Retina (tissue), 1 donor: ENCODE results near the gene FXYD4.
"Not testable (repeated sequence)": the region's sequence is repeated elsewhere in the genome, so short reads cannot be mapped to it uniquely, and the experiment has no call there.

Experiments used
- DNase-seq: peaks from one replicate; pipeline ENCODE4 v3.0.0-alpha.2; 2016

FXYD4 gene

DNA sequence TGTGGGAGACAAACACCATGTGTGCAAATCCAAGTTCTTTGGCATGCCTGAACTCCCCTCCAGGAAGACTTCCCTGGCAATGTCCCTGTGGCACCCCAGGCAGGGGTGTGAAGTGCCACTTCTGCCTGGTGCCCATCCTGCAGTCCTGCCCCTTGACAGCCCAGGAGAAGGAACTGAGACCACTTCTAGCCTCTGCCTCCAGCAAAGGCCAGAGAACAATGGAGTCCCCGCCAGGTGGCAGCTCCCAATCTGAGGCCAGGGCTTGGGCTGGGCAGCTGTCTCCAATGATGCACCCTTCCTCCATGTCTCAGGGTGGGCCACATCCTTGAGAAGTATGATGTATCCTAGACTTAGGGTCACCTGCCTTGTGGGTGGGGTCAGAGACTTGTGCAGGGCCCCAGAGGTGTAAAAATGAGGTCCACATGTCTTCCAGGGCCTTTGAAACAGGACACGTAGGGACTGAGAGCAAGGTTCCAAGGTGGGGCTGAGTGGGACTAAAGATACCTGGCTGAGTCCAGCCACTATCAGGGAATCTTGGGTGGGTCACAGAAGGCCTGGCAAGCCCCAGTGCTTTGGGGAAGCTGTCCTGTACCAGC lies 5.5 kb downstream of the FXYD4 start:
- DNase-seq, result no peak

DNA sequence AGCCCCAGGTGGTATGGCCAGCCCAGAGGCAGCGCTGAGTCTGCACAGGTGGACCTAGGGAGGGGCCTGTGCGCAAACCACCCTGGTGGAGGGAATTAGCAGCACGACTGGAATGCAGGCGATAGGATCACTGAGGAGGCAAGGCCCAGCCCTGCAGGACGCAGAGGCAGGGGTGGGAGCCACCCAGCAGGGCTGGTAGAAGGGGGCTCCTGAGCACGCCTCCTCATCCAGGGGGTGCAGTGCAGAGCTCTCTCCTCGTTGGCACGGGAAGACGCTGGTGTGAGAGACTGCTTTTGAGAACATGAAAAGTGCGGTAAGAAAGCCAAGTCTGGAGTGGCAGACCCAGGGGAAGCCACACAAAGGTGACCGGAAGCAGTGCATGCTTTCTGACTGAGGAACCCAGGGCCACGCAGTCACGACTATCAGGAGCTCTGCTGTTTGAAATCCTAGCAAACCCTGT lies 6.0 kb downstream of the FXYD4 start:
- DNase-seq, result no peak

DNA sequence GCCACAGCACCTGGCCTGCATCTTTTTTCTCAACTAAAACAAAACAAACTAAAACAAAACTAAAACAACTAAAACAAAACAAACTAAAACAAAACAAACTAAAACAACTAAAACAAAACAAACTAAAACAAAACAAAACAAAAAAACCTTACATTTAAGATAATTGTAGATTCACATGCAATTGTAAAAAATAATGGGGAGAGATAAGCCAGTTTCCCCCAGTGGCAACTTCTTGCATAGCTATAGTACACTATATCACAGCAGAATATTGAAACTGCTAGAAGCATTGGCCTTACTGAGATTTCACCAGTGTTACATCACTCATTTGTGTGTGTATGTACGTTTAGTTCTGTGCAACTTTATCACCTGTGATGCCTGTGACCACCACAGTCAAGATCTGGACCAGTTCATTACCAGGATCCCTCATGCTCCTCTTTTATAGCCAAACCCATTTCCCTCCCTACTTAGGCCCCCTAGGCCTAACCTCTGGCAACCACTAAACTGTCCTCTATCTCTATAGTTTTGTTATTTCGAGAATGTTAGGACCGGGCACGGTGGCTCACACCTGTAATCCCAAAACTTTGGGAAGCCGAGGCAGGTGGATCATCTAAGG lies 9.3 kb downstream of the FXYD4 start:
- DNase-seq, result no peak

DNA sequence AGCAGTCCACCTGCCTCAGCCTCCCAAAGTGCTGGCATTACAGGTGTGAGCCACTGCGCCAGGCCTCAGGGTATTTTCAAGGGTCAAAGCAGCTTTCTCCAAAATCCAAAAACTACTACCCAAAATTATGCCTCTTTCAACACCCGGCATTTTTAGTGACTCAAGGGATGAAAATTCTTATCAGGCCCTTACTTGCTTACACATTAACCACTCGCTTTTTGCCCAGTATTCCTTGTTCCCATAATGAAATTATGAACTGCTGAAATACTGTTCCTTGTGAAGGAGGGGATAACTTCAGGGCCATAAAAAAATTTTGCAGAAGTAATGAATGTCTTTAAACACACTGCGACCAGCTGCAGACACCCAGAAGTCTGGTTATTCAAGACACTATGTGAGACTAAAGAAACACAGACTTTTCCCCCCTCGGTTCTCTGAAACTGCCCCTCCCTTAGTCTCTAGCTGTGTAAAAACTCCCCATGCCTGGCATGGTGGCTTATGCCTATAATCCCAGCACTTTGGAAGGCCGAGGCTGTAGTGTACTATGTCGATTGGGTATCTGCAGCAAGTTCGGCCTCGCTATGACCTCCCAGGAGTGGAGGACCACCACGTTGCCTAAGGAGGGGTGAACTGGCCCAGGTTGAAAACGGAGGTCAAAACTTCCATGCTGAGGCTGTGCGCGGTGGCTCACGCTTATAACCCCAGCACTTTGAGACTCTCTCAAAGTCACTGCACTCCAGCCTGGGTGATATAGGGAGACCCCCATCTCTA lies 12.0 kb downstream of the FXYD4 start:
- no peak for DNase-seq

DNA sequence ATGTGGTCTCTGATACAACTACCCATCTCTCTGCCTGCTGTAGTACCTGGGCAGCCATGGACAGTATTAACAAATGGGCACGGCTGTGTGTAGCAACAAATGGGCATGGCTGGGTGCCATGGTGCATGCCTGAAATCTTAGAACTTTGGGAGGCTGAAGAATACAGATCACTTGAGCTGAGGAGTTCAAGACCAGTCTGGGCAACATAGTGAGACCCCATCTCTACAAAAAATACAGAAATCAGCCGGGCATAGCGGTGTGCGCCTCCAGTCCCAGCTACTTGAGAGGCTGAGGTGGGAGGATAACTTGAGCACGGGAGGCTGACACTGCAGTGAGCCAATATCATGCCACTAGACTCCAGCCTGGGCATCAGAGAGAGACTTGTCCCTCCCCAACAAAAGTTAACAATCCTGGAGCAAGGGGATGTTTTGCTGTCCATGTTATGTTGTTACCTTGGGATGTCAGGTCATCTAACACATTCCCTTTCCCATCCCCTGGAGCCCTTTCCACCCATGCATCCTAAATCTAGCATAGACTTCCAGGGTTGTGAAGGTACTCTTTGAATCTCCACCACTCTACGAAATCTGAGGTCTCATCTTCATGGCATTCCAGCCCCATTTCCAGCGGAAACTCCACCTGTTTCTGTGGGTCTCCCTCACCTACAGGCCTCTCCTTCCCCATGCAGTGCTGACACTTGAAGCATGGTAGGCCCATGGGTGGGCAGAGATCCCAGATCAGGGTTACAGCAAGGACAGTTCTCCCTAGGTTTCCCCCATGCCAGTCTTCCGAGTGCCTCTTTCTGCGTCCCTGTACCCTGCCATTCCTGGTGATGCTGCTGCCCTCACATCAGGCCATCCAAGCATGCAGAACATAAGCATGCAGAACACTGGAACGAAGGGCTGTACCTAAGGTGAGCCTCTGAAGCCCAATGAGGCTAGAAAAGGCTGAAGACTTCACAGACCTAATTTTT lies 13.1 kb downstream of the FXYD4 start:
- no peak for DNase-seq

DNA sequence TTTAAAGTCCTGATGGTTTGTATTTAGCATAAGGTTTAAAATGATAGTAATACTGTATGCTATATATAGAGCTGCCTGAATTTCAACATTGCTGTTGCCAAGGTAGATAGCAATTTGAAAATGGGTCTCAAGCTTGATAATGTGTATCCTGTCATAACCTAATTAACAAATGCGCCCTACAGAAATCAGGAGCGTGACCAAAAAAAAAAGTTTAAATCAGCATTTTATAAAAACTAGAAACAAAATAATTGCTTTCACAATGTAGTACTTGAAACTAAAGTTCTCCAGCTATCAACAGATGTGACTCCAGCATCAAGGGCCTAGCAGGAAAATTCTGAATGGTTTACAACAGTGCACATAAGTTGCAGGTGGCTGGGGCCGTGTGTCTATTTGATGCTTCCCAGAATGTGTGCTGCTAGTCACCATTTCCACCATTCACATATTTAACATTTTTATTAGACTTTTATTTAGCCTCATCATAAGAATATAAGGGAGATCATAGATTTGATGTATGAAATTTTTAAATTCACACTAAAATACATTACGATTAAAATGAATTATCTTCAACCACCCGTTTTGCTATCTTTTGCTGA lies 14.1 kb downstream of the FXYD4 start:
- no peak for DNase-seq

DNA sequence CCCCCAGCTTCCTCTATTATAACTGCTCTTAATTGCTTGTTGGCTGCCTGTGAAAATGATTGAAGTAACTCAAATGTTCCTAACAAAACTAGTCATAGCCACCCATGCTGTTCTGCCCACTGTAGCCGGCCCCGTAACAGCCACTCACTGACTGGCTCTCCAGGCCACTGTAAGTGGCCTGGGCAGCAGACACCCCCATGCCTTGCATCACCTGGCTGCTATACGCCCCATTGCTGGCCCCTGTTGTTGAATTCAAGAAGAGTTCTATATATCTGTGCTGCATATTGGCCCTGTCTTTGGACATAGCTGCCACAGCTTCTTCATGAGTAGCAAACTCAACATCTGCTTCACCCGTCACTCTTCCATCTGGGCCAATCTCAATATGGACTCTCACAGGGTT lies 15.1 kb downstream of the FXYD4 start:
- no peak for DNase-seq

DNA sequence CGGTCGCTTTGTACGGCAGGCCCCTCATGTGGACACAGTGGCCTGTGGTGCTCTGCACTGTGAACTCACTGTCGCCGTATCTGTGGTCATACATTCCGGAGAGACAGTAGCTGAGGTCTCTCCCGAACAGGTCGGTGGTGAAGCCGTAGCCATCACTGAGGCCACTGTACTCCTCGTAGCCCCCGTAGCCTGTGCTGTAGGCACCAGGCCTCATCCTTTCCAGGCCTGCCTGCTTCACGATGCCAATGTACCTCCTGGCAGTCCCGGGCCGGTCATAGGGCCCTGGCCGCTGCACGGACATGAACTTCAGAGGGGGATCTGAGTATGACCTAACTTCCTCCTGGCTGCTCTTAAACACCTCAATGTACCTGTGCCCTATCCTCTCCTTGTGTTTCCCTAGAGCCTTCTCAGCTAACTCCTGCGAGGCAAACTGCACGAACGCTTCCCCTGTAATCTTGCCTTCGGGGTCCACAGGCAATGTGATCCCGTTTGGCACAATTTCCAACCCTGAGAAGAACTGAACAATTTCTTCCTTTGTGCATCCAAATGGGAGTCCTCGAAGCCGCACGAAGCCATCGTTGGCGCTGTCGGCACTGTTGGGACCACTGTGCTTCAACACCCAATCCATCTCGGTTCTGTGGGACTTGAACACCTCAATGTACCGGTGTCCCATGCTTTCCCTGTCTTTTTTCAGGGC lies 15.7 kb downstream of the FXYD4 start:
- DNase-seq, result no peak

DNA sequence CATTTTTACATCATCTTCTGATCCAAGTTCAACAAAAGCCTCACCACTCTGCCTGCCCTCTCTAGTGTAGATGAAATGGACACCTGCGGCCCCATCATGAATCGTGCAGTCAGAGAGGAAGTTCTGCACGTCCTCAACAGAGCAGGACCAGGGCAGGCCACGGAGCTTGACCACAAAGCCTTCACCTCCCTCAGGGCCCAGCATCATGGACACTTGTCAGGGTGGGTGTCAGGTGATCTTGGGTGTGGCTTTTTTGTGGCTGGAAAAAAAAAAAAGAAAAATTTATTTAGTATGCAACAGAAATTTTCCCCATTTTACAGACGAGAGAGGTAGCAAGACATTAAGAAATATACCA lies 16.2 kb downstream of the FXYD4 start:
- DNase-seq, result no peak

DNA sequence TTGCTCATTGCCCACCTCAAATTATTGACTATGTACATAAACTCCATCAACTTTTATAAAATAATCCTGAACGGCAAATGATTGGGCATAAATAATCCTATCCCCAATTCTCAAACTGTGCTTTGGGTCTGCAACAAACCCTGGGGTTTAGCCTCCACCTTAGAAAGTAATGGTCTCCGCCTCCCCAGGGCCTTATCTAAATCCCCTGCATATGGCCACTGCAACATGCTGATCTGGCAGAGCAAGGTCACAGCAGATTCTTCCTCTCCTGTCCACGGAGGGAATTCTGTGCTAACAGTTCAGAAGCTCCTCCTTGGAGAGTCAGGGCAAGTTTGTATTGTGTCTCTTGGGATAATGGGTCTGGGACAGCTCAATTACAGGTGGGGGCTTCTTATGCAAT lies 18.4 kb downstream of the FXYD4 start:
- DNase-seq, result no peak

DNA sequence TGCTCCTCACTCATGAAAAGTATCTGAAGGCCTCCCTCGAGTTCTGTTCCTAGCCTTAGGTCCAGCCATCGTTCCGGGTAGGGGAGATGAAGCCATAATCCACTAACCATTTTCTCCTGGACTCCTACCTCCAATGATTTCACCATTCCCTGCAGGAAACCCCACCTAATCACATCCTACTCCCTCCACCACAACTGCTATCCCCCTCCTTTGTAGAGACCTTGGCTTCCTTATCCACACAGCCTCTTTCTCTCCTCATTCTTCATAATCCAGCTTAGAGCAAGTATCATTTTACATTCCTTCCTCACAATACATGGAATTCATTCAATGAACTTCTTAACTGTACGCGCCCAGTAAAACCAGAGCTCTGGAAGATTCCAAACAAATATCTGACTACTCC lies 18.9 kb downstream of the FXYD4 start:
- no peak for DNase-seq

DNA sequence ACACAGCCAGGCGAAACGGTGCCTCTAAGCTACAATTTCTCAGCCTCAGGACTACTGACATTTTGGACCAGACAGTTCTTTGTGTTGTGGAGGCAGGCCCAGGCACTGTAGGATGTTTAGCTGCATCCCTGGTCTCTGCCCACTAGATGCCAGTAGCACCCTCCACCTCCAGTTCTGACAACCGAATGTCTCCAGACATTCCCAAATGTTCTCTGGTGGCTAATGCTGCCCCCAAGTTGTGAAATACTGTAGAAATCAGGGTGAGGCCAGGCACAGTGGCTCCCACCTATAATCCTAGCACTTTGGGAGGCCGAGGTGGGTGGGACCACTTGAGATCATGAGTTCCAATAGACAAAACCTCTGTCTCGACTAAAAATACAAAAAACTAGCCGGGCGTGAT lies 19.3 kb downstream of the FXYD4 start:
- no peak for DNase-seq

DNA sequence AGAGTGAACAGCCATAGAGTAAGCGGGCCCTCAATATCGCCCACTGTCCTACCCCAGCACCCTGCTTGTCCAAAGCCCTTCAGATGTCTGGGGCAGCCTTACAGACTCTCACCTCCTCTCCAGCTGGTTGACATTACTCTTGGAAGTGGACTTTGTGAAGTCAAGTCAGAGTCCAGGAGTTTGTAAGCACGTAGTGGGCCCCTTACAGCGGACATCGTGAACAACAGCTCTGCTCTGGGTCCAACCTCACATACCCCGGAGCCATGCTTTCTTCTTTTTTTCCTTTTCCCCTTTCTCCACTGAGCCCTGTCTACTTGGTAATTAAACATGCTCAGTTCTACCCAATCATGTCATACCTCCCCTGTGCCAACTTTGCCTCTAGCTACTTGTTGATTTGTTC lies 20.1 kb downstream of the FXYD4 start:
- DNase-seq, result no peak

DNA sequence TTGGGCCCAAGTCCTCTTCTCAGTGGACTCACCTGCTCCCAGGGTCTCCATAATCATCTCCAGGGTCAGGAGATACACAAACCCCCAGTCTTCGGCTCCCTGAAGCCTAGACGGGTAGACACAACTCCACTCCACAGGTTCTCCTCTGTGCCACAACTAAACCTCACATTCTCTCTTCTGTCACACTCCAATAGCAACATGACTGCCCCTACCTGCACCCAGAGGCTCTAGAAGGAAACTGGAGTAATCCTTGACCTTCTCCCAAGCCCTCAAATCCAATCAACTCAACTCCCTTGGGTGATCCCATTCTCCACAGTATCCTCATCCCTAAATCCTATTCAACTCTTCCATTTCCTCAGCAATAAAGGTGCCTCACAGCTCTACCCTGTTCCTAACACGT lies 21.3 kb downstream of the FXYD4 start:
- DNase-seq, result no peak

DNA sequence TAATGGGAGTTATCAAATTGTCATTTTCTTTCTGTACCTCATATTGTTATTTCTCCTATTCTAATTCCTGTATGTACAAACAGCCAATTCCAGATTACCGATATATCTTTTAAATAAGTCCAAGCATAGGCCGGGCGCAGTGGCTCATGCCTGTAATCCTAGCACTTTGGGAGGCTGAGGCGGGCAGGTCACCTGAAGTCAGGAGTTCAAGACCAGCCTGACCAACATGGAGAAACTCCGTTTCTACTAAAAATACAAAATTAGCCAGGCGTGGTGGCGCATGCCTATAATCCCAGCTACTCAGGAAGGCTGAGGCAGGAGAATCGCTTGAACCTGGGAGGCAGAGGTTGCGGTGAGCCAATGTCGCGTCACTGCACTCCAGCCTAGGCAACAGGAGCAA lies 21.8 kb downstream of the FXYD4 start:
- DNase-seq, result not testable (repeated sequence)

DNA sequence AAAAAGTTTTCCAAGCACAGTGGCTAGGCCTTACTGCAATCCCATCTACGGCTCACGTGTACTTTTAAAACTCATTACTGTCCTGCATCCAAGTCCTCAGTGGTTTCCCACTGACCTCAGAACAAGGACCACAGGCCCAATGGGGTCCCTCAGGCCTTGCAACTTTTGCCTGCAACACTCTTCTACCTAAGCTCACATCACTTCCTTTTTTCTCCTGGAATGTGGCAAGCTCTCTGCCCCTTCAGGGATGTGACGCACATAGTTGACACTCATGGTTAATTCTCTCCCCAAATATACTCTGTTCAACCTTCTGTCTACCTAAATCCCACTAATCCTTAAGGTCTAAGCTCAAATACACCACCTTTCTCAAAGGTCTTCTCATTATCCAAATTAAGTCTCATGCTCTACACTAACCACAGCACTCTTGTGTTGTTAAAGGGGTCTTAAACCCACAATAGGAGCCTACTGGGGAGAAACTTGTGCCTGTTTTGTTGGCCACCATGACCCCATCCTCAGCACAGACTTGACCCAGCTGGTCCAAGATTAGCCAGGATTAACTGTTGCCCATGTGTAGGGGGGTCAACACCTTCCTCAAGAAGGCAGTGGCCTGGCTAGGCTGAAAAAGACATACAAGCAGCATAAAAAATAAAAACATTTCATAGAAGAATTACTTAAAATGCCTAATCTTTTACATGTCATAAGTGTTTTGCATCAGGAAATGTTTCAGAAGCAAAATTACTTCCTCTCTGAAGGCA lies 22.3 kb downstream of the FXYD4 start:
- no peak for DNase-seq

DNA sequence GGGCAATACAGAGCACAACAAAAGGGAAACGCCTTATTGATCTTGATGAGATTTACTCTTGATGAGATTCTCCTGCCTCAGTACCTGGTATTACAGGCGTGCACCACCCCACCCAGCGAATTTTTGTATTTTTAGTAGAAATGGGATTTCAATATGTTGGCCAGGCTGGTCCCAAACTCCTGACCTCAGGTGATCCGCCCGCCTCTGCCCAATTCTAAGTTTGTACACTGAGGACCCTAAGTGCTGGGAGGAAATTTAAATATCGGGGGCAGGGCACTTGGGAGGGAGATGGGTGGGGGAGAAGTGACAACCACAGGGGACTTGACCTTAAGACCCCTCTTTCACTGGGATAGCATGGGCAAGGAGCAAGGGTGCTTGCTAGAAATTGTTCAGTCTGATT lies 23.4 kb downstream of the FXYD4 start:
- no peak for DNase-seq

DNA sequence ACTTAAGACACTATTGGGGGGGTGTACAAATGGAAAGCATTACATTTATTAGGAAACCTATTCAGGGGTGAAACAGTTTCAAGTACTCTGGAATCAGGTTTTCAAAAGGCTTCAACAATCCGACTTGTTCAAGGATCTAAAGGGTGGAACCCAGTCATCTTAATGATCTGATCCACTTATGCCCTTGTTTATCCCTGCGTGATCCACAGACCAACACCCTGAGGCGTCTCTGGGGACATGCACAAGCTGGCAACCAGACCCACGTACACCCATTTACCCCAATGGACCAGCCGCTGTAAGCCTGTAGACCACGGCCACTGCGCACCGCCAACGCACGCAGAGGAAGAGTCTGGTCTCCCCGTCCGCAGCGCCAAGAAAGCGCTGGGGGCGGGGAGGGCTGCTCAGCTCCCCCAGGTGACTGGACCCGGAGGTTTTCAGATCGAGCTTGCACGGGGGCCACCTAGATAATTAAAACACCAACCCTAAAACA lies 24.2 kb downstream of the FXYD4 start:
- peak; percentile 77 for DNase-seq

DNA sequence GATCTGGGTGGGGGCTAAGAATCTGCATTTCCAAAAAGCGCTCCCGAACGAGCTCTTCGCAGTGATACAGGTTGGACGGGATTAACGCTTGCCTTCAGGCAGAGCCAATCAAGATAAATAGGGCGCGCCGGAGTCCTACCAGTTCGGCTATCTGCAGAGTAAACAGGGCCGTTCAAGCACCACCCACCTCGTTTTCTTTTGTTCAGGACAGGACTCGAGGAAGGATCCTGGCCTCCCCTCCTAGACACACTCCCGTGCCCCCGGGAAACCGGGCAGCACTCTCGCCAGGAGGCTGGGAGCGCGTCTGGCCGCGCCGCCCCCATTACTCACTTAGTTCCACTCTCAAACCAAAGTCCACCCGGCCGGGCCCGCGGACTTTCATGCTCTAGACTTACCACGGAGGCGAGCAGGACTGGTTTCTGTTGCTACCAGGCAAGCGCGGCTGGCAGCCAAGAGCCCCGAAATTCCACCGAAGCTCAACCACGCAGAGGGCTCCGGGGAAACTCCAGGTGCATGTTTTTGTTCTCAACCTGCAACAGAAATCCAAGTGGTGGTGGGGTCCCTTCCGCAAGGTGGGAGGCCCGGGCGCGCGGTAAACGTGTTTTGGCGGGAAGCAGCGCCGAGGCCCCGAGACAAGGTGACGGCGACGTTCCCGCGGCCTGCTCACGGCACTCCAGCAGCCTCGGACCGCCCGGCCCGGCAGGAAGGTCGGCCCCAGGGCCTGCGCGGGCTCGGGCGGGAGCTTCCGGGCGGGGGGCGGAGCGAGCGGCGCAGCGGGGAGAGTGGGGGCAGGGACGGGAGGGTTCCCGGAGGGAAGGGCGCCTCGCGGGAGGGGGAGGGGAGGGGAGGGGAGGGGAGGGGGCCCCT lies 24.9 kb downstream of the FXYD4 start:
- DNase-seq, result peak; percentile 89

DNA sequence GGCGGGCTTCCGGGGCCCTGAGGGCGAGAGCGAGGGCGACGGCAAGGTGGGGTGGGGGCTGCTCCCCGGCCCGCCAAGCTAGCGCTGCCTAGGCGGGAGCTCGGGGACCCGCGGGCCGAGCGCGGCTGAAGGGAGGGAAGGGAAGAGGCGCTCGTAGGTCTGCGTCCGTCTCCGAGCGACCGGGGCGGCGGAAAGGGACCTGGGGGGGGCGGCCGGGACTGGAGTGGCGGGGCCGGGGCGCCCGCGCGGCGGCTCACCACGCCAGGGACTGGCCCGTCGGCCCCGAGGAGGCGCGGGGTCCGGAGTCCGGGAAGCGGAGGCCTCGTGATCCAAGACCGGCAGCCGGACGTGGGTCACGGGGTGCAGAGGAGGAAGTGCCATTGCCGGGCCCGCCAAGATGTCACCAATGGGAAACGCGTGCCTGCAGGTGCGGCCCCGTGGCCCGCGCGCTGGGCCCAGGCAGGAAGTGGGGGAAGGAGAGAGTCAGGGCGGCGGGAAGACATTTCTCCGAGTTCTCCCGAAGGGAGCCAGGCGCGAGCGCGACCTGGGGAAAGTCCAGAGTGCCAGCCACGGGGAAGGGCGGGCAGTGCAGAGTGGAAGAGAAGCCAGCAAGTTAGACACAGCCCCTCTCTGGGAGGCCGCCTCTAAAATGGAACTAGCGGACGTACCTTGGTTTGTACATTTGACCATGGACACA lies 25.6 kb downstream of the FXYD4 start:
- DNase-seq, result peak; percentile 84
